NK-92 (cell line): ENCODE data around the gene TUBB4B.

ENCODE experiments used
- DNase-seq: peaks from one replicate; lab custom pipeline; 2025; ENCODE audit not compliant: unreplicated experiment; lab: John Stamatoyannopoulos, UW

The TUBB4B gene

DNA sequence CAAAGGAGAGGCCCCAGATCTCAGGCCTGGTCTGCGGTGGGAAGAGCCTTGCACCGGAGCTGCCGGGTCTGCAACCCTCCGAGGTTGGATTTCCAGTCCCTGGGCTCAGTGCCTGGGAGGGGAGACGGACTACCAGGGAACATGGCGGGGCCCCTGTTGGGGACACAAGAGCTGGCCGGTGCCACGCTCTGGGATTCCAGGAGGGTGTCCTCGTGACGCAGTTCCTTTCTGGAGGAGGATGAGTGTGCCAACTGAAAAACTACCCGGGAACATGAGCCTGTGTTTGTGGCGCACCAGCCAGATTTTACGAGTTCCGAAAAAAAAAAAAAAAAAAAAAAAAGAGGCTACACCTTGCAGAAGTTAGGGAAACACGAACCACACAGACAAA lies 52.0 kb downstream of the TUBB4B start:
- DNase-seq, result no peak
